SK-N-MC (cell line): ENCODE measurements around the gene OGFOD1.
"Not testable (repeated sequence)": the region's sequence is repeated elsewhere in the genome, so short reads cannot be mapped to it uniquely, and the experiment has no call there.

Source experiments
- DNase-seq: peaks from one replicate; pipeline ENCODE4 v3.0.0-alpha.2; 2011; ENCODE audit warnings: low read depth, low spot score
- H3K27ac ChIP-seq: fragments of 200-600 bp; sonication (generic); 2 replicates; pipeline ENCODE4 v1.5.1; 2016; ENCODE audit warnings: mixed run types
- H3K36me3 ChIP-seq: fragments of 200-600 bp; sonication (generic); 2 replicates; pipeline ENCODE4 v1.6.1; 2017; ENCODE audit warnings: antibody characterized with exemption, low read length, mixed read lengths; ENCODE audit not compliant: insufficient read depth
- H3K4me3 ChIP-seq: fragments of 200-600 bp; sonication (generic); 2 replicates; pipeline ENCODE4 v1.5.1; 2016
- H3K9ac ChIP-seq: fragments of 200-600 bp; sonication (generic); 2 replicates; pipeline ENCODE4 v1.8.0; 2017; ENCODE audit warnings: mixed run types, mixed read lengths; ENCODE audit not compliant: insufficient read length
- H3K9me3 ChIP-seq: fragments of 200-600 bp; sonication (generic); 2 replicates; pipeline ENCODE4 v1.6.1; 2017; ENCODE audit warnings: low read depth, mild to moderate bottlenecking, antibody characterized with exemption, low read length, moderate library complexity, mixed read lengths
- EZH2 ChIP-seq: fragments of 200-600 bp; sonication (generic); IDR thresholded peaks from one replicate; pipeline ENCODE4 v1.6.1; 2017; ENCODE audit warnings: antibody characterized with exemption
- FOXP2 ChIP-seq: optimal IDR thresholded peaks from 2 replicates; pipeline ENCODE3; 2011; ENCODE audit warnings: mild to moderate bottlenecking, moderate library complexity; ENCODE audit not compliant: insufficient read depth; ENCODE audit errors: extremely low read length, control extremely low read depth
- POLR2AphosphoS5 ChIP-seq: IDR thresholded peaks from 2 replicates; pipeline ENCODE4 v1.6.1; 2012; ENCODE audit warnings: mild to moderate bottlenecking, low read depth, low read length, borderline replicate concordance

OGFOD1 gene

DNA sequence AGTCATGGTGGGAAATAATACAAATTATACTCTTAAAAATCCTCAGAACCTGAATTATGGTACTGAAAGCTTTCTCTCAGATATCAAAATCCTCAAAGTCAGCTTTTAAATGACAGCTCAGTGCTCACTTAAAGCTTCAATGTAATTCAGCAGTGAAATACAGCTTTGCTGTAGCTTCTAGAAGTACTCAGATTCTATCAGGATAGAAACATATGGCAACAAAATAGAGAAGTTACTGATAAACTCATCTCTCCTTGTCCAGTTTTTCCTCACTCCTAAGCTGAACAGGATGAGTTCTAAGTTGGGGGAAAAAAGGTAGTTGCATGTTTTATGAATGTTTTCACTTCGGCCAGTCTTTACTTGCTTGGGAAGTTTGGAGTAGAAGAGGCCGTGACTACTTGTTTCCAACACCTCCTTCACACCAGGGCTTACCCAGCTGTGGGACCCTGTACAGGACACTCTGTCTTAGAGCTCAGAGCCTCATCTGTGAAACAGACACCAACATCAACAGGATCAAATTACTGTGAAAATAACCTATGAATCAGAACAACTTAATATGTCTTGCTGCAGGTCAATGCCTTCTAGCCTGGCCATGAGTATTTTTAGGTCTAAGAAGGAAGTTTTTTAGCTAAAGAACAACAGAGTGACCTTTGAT, 30.2 kb downstream of the OGFOD1 start:
- TF ChIP-seq EZH2 = no peak
- TF ChIP-seq POLR2AphosphoS5 = no peak
- TF ChIP-seq FOXP2 = no peak
- Histone ChIP-seq H3K36me3 (peaks cover 7% of the 10 kb centered on the region; the same call in 1 of the 2 replicates), H3K4me3 (no peak overlapping the region), H3K27ac (no peak overlapping the region), H3K9ac (no peak overlapping the region), H3K9me3 (no peaks in the 10 kb centered on the region)
- no peak for DNase-seq

GRCh38 chr16:56482683-56483236, 31.4 kb downstream of the OGFOD1 start:
- no peaks in the 10 kb centered on the region for H3K9me3 ChIP-seq
- no peak for TF ChIP-seq EZH2
- no peak for TF ChIP-seq POLR2AphosphoS5
- H3K36me3 ChIP-seq = no peaks in the 10 kb centered on the region; the same call in 1 of the 2 replicates
- no peak overlapping the region for H3K27ac ChIP-seq
- H3K4me3 ChIP-seq = no peak overlapping the region
- no peak for DNase-seq
- H3K9ac ChIP-seq = no peak overlapping the region

GRCh38 chr16:56483394-56483793, 32.0 kb downstream of the OGFOD1 start:
- Histone ChIP-seq H3K9me3 (no peaks in the 10 kb centered on the region), H3K27ac (no peak overlapping the region), H3K36me3 (no peaks in the 10 kb centered on the region; the same call in 1 of the 2 replicates), H3K9ac (no peak overlapping the region), H3K4me3 (no peak overlapping the region)
- DNase-seq = no peak
- TF ChIP-seq FOXP2 (no peak), EZH2 (no peak), POLR2AphosphoS5 (no peak)

- Histone ChIP-seq H3K27ac (no peak overlapping the region), H3K4me3 (no peak overlapping the region), H3K9me3 (no peaks in the 10 kb centered on the region), H3K9ac (no peak overlapping the region), H3K36me3 (no peaks in the 10 kb centered on the region)
- no peak for TF ChIP-seq POLR2AphosphoS5
- TF ChIP-seq EZH2 = no peak
- TF ChIP-seq FOXP2 = no peak
- DNase-seq = no peak
Observed at GRCh38 chr16:56488035-56488434, 36.7 kb downstream of the OGFOD1 start.

DNA sequence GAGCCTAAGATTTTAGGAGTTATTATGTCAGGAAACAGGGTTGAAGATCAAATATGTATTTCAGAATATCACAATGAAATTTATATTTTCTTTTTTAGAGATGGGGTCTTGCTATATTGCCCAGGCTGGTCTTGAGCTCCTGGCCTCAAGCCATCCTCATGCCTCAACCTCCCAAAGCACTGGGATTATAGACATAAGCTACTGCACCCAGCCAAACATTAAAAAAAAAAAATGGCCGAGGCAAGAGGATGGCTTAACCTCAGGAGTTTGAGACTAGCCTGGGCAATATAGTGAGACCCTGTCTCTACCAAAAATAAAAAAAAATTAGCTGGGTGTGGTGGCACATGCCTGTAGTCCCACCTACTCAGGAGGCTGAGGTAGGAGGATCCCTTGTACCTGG, 37.5 kb downstream of the OGFOD1 start:
- H3K9ac ChIP-seq, H3K36me3 ChIP-seq: not testable (repeated sequence)

DNA sequence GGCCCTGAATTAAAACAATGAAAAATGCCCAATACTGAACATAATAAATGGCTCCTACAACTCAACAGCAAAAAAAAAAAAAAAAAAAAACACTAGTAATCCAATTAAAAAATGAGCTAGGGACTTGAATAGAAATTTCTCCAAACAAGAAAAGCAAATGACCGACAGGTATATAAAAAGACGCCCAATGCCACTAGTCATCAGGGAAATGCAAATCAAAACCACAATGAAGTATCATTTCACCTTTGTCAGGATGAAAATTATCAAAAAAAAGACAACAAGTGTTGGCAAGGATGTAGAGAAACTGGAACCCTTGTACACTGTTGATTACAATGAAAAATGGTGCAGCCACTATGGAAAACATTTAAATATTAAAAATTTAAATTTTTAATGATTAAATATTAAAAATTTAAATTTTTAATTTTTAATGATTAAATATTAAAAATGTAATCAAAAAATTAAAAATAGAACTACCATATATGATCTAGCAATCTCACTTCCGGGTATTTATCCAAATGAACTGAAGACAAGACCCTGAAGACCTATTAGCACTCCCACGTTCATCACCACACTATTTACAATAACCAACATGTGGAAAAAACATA, 40.4 kb downstream of the OGFOD1 start:
- Histone ChIP-seq H3K36me3 (no peaks in the 10 kb centered on the region), H3K27ac (no peak overlapping the region), H3K4me3 (no peak overlapping the region), H3K9me3 (no peaks in the 10 kb centered on the region), H3K9ac (no peak overlapping the region)
- TF ChIP-seq FOXP2 (no peak), POLR2AphosphoS5 (no peak), EZH2 (no peak)
- no peak for DNase-seq

More for the DNA sequence above, 37.5 kb downstream of the OGFOD1 start:
- not testable (repeated sequence) for H3K4me3 ChIP-seq, H3K27ac ChIP-seq, DNase-seq, H3K9me3 ChIP-seq

- H3K9ac ChIP-seq = no peak overlapping the region
- no peaks in the 10 kb centered on the region for H3K36me3 ChIP-seq
- no peak overlapping the region for H3K27ac ChIP-seq
- no peak for DNase-seq
- H3K4me3 ChIP-seq = no peak overlapping the region
- TF ChIP-seq FOXP2 (no peak), POLR2AphosphoS5 (no peak), EZH2 (no peak)
- H3K9me3 ChIP-seq = no peaks in the 10 kb centered on the region
Observed at GRCh38 chr16:56493126-56493525, 41.8 kb downstream of the OGFOD1 start.

GRCh38 chr16:56493815-56494214, 42.5 kb downstream of the OGFOD1 start:
- Histone ChIP-seq H3K4me3 (no peak overlapping the region), H3K9ac (no peak overlapping the region), H3K9me3 (no peaks in the 10 kb centered on the region), H3K36me3 (no peaks in the 10 kb centered on the region), H3K27ac (no peak overlapping the region)
- TF ChIP-seq POLR2AphosphoS5 = no peak
- TF ChIP-seq EZH2 = no peak
- no peak for TF ChIP-seq FOXP2
- no peak for DNase-seq
